Naive thymus-derived CD4-positive, alpha-beta T cell (primary cell): ENCODE results near the gene DOK6. TPM values are rescaled to one million over a fixed set of nuclear protein-coding genes. Genes with fewer than 3 reads are reported as not detected.

Source experiments
- ATAC-seq: fragments of 150-1000 bp; cut with Tn5 transposase; 2 replicates; pipeline ENCODE4 v1.10.0; 2021; ENCODE audit warnings: mild to moderate bottlenecking, moderate library complexity
- CTCF ChIA-PET: fragments of 350-600 bp; sonication (Branson Sonifier 250); formaldehyde crosslinking; loops from one replicate; lab custom pipeline; 2021; ENCODE audit warnings: antibody characterized with exemption; lab: Charles Lee
- POLR2A ChIA-PET: fragments of 350-600 bp; sonication (Branson Sonifier 250); formaldehyde crosslinking; loops from one replicate; lab custom pipeline; 2021; ENCODE audit warnings: antibody characterized with exemption, inconsistent platforms; lab: Charles Lee
- DNase-seq, 9 donors: peaks; one replicate each; pipeline versions ENCODE4 v3.0.0 to v3.0.0-alpha.2; 2020 to 2022; ENCODE audit warnings: mixed read lengths in 1 of 9
- H3K27ac ChIP-seq: one replicate; pipeline ENCODE4 v1.7.0; 2013; ENCODE audit warnings: mild to moderate bottlenecking, low read depth, low read length, moderate library complexity
- H3K27me3 ChIP-seq, 2 donors: one replicate each; pipeline ENCODE4 v1.7.0; 2013; ENCODE audit warnings: low read length in 2 of 2, mild to moderate bottlenecking in 2 of 2, moderate library complexity in 2 of 2; ENCODE audit not compliant: control insufficient read depth in 2 of 2, insufficient read depth in 2 of 2
- H3K36me3 ChIP-seq, 3 experiments: 1 replicate in 2 of 3; 2 replicates in 1 of 3; pipeline ENCODE4 v1.7.0; 2013; ENCODE audit warnings: low read length in 3 of 3, mild to moderate bottlenecking in 3 of 3, moderate library complexity in 1 of 3; ENCODE audit not compliant: insufficient read depth in 3 of 3, control insufficient read depth in 2 of 3
- H3K4me1 ChIP-seq, 2 donors: one replicate each; pipeline ENCODE4 v1.7.0; 2013; ENCODE audit warnings: low read length in 2 of 2, mild to moderate bottlenecking in 2 of 2, moderate library complexity in 1 of 2; ENCODE audit not compliant: control insufficient read depth in 2 of 2, insufficient read depth in 2 of 2
- H3K4me3 ChIP-seq: 2 replicates; pipeline ENCODE4 v1.7.0; 2013; ENCODE audit warnings: mild to moderate bottlenecking, low read length
- H3K9me3 ChIP-seq, 3 experiments: 1 replicate in 2 of 3; 2 replicates in 1 of 3; pipeline ENCODE4 v1.7.0; 2013; ENCODE audit warnings: low read length in 3 of 3; ENCODE audit not compliant: control insufficient read depth in 2 of 3
- H3K27ac Mint-ChIP-seq, 9 donors: one replicate each; pipeline ENCODE4 v1.8.0; 2020 to 2022; ENCODE audit warnings: mixed read lengths in 9 of 9, mild to moderate bottlenecking in 8 of 9, moderate library complexity in 5 of 9, inconsistent platforms in 2 of 9
- H3K27me3 Mint-ChIP-seq, 5 donors: one replicate each; pipeline ENCODE4 v1.8.0; 2021 to 2022; ENCODE audit warnings: mixed read lengths in 5 of 5, mild to moderate bottlenecking in 1 of 5
- H3K36me3 Mint-ChIP-seq, 5 donors: one replicate each; pipeline ENCODE4 v1.8.0; 2020 to 2022; ENCODE audit warnings: mixed read lengths in 5 of 5, mild to moderate bottlenecking in 3 of 5, inconsistent platforms in 1 of 5
- H3K4me1 Mint-ChIP-seq, 7 donors: one replicate each; pipeline ENCODE4 v1.8.0; 2020 to 2022; ENCODE audit warnings: mixed read lengths in 7 of 7, mild to moderate bottlenecking in 3 of 7, inconsistent platforms in 1 of 7
- H3K4me3 Mint-ChIP-seq, 10 donors: one replicate each; pipeline ENCODE4 v1.8.0; 2020 to 2022; ENCODE audit warnings: mild to moderate bottlenecking in 10 of 10, mixed read lengths in 10 of 10, moderate library complexity in 6 of 10, inconsistent platforms in 2 of 10
- H3K9me3 Mint-ChIP-seq, 11 donors: one replicate each; pipeline ENCODE4 v1.8.0; 2020 to 2022; ENCODE audit warnings: mixed read lengths in 11 of 11, mild to moderate bottlenecking in 4 of 11, inconsistent platforms in 1 of 11, moderate library complexity in 1 of 11
- intact Hi-C, 2 donors: fragments of 100-400 bp; cut with micrococcal nuclease; formaldehyde crosslinking; loops; one replicate each; pipeline ENCODE4 v1.15.1; 2023
- polyA plus RNA-seq, 2 donors: library from polyadenylated mRNA; unstranded; fragments of 300-500 nt; fragmentation: Illumina TruSeq; gene quantifications; one replicate each; pipeline ENCODE4 v1.2.3, GENCODE V29; 2021
- total RNA-seq, 6 experiments: library from RNA in 5 of 6; stranded (reverse) in 5 of 6; gene quantifications; 1 replicate in 5 of 6; 2 replicates in 1 of 6; pipeline ENCODE4 v1.2.3 and lab custom pipeline; 2021 to 2026

The DOK6 gene
- total and polyA plus RNA-seq, 7 experiments from 2014 or later, result 0.06 to 0.11 TPM; not detected in 5

DNA sequence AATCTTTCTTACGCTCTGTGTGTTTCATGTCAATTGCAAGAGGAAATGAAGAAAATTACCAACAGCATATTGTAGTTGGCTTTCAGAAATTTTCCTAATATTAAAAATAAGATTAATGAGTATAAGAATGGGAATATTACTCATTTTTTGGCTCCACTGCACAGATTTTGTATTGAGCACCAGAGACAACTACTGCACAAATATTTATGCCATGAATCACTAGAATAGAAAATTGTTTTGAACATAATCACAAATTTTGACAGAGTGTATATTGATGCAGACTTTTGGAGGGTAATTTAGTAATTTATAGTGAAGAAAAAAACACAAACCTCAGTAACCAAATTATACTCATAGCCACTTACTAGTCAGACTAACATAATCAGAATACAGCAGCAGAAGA is 118.3 kb downstream of the DOK6 start:
- no peaks in the 10 kb centered on the region for H3K27me3 ChIP-seq
- ChIA-PET CTCF (no interaction called here), POLR2A (no interaction called here)
- no peaks in the 10 kb centered on the region for H3K36me3 ChIP-seq
- H3K4me1 ChIP-seq, result no peaks in the 10 kb centered on the region
- peaks cover 0 to 4% (median 0%) of the 10 kb centered on the region in 7 donors for H3K4me1 Mint-ChIP-seq
- DNase-seq (no peak), ATAC-seq (no peak)
- no peaks in the 10 kb centered on the region for H3K9me3 ChIP-seq
- no peaks in the 10 kb centered on the region for H3K36me3 Mint-ChIP-seq
- H3K9me3 Mint-ChIP-seq, result no peaks in the 10 kb centered on the region
- H3K27ac ChIP-seq, result no peak overlapping the region
- intact Hi-C loops, result no loop called here
- H3K27me3 Mint-ChIP-seq, result peaks cover 0 to 22% (median 7%) of the 10 kb centered on the region in 5 donors
- no peak overlapping the region for H3K4me3 ChIP-seq
- no peak overlapping the region for H3K27ac Mint-ChIP-seq
- H3K4me3 Mint-ChIP-seq, result no peak overlapping the region

- H3K36me3 ChIP-seq, result no peaks in the 10 kb centered on the region
- Mint-ChIP-seq H3K4me1 (no peaks in the 10 kb centered on the region), H3K9me3 (no peaks in the 10 kb centered on the region), H3K27me3 (peaks cover 0 to 11% (median 5%) of the 10 kb centered on the region in 5 donors), H3K36me3 (no peaks in the 10 kb centered on the region), H3K27ac (no peak overlapping the region), H3K4me3 (no peak overlapping the region)
- no peak overlapping the region for H3K4me3 ChIP-seq
- no peaks in the 10 kb centered on the region for H3K27me3 ChIP-seq
- no peaks in the 10 kb centered on the region for H3K4me1 ChIP-seq
- no peaks in the 10 kb centered on the region for H3K9me3 ChIP-seq
- DNase-seq, result no peak
- H3K27ac ChIP-seq, result no peak overlapping the region
- ChIA-PET POLR2A (no interaction called here), CTCF (no interaction called here)
- no peak for ATAC-seq
- intact Hi-C loops, result loop anchor here in 1 of 2 donors (10.0 kb wide), 1 partner anchor 561 kb away; no protein-coding TSS in a partner anchor
Measured at GRCh38 chr18:69523582-69523981, 122.9 kb downstream of the DOK6 start.

GRCh38 chr18:69528435-69528834 is 127.7 kb downstream of the DOK6 start:
- Mint-ChIP-seq H3K9me3 (peaks cover 0 to 2% (median 0%) of the 10 kb centered on the region in 11 donors), H3K27ac (no peak overlapping the region), H3K4me1 (no peaks in the 10 kb centered on the region), H3K27me3 (peaks cover 0 to 5% (median 0%) of the 10 kb centered on the region in 5 donors), H3K4me3 (no peak overlapping the region), H3K36me3 (no peaks in the 10 kb centered on the region)
- Histone ChIP-seq H3K36me3 (no peaks in the 10 kb centered on the region), H3K27me3 (peaks cover 0 to 4% of the 10 kb centered on the region in 2 donors), H3K4me1 (no peaks in the 10 kb centered on the region), H3K9me3 (no peaks in the 10 kb centered on the region), H3K4me3 (no peak overlapping the region), H3K27ac (no peak overlapping the region)
- ChIA-PET POLR2A (no interaction called here), CTCF (no interaction called here)
- ATAC-seq, result no peak
- intact Hi-C loops, result loop anchor here in 1 of 2 donors (10.0 kb wide), 1 partner anchor 556 kb away; no protein-coding TSS in a partner anchor
- DNase-seq, result no peak

DNA sequence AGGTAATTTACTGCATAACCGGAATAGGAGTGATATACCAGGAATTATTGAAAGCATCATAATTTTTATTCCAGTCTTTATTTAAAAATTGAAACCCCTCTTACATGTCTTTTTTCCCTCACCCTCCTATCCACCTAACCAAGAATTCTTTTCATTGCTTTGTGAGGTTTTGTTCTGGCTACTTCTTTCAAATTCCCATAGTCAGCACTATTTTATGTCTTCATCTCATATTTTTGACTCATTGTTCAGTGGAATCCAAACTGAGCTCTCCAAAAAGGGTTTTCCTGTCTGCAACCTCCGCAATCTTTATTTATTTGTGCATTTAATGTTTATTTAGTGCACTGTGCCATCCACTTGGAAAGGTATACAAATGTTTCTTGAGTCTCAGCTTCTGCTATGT is 128.5 kb downstream of the DOK6 start:
- Histone ChIP-seq H3K4me1 (no peaks in the 10 kb centered on the region), H3K9me3 (no peaks in the 10 kb centered on the region), H3K36me3 (no peaks in the 10 kb centered on the region), H3K4me3 (no peak overlapping the region), H3K27me3 (peaks cover 0 to 4% of the 10 kb centered on the region in 2 donors), H3K27ac (no peak overlapping the region)
- H3K27me3 Mint-ChIP-seq, result peaks cover 0 to 5% (median 0%) of the 10 kb centered on the region in 5 donors
- intact Hi-C loops, result loop anchor here in 1 of 2 donors (10.0 kb wide), 1 partner anchor 556 kb away; no protein-coding TSS in a partner anchor
- no peaks in the 10 kb centered on the region for H3K4me1 Mint-ChIP-seq
- ChIA-PET POLR2A (no interaction called here), CTCF (interaction anchor here (1.2 kb wide), 1 partner anchor 14 kb away, joined by 3 read pairs; no protein-coding TSS in a partner anchor)
- H3K36me3 Mint-ChIP-seq, result no peaks in the 10 kb centered on the region
- DNase-seq, result no peak
- ATAC-seq, result no peak
- H3K4me3 Mint-ChIP-seq, result no peak overlapping the region
- peaks cover 0 to 2% (median 0%) of the 10 kb centered on the region in 11 donors for H3K9me3 Mint-ChIP-seq
- H3K27ac Mint-ChIP-seq, result no peak overlapping the region

GRCh38 chr18:69531973-69532372 is 131.3 kb downstream of the DOK6 start:
- DNase-seq (no peak), ATAC-seq (no peak)
- Histone ChIP-seq H3K9me3 (no peaks in the 10 kb centered on the region), H3K27ac (no peak overlapping the region), H3K36me3 (no peaks in the 10 kb centered on the region), H3K4me3 (no peak overlapping the region), H3K27me3 (peaks cover 0 to 4% of the 10 kb centered on the region in 2 donors), H3K4me1 (no peaks in the 10 kb centered on the region)
- H3K27ac Mint-ChIP-seq, result no peak overlapping the region
- peaks cover 0 to 2% (median 0%) of the 10 kb centered on the region in 11 donors for H3K9me3 Mint-ChIP-seq
- CTCF ChIA-PET, result no interaction called here
- peaks cover 0 to 8% (median 2%) of the 10 kb centered on the region in 5 donors for H3K27me3 Mint-ChIP-seq
- H3K36me3 Mint-ChIP-seq, result no peaks in the 10 kb centered on the region
- POLR2A ChIA-PET, result no interaction called here
- no peaks in the 10 kb centered on the region for H3K4me1 Mint-ChIP-seq
- no peak overlapping the region for H3K4me3 Mint-ChIP-seq
- intact Hi-C loops, result no loop called here

- H3K9me3 ChIP-seq, result no peaks in the 10 kb centered on the region
- H3K36me3 Mint-ChIP-seq, result no peaks in the 10 kb centered on the region
- POLR2A ChIA-PET, result no interaction called here
- ATAC-seq, result no peak
- no peaks in the 10 kb centered on the region for H3K27me3 ChIP-seq
- CTCF ChIA-PET, result no interaction called here
- H3K27ac Mint-ChIP-seq, result no peak overlapping the region
- no peaks in the 10 kb centered on the region for H3K9me3 Mint-ChIP-seq
- peaks cover 0 to 22% (median 11%) of the 10 kb centered on the region in 5 donors for H3K27me3 Mint-ChIP-seq
- H3K4me1 ChIP-seq, result no peaks in the 10 kb centered on the region
- no peak overlapping the region for H3K4me3 Mint-ChIP-seq
- no peaks in the 10 kb centered on the region for H3K4me1 Mint-ChIP-seq
- no peak for DNase-seq
- intact Hi-C loops, result no loop called here
- no peak overlapping the region for H3K27ac ChIP-seq
- no peak overlapping the region for H3K4me3 ChIP-seq
- H3K36me3 ChIP-seq, result no peaks in the 10 kb centered on the region
Measured at GRCh38 chr18:69537183-69537582, 136.5 kb downstream of the DOK6 start.

DNA sequence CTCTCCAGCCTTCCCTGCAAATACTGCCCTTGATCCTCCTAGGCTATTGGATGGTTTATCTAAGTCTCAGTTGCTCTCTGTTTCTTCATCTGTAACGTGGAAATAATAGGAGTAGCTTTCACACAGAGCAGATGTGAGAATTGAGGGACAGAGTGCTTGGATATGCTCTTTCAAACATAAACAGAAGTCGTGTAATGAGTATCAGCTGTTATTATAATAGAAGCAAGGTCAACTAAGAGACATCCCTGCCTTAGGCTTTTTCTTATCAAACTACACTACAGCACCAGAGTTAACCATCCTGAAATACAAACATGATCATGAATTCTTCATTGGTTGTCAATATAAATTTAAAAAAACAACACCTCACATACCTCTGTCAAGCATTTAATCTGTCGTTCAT is 138.2 kb downstream of the DOK6 start:
- ATAC-seq (no peak), DNase-seq (no peak)
- no peaks in the 10 kb centered on the region for H3K9me3 Mint-ChIP-seq
- H3K9me3 ChIP-seq, result no peaks in the 10 kb centered on the region
- H3K27ac ChIP-seq, result no peak overlapping the region
- peaks cover 0 to 22% (median 11%) of the 10 kb centered on the region in 5 donors for H3K27me3 Mint-ChIP-seq
- no peaks in the 10 kb centered on the region for H3K4me1 Mint-ChIP-seq
- H3K4me3 Mint-ChIP-seq, result no peak overlapping the region
- H3K4me1 ChIP-seq, result no peaks in the 10 kb centered on the region
- H3K36me3 Mint-ChIP-seq, result no peaks in the 10 kb centered on the region
- no peak overlapping the region for H3K4me3 ChIP-seq
- ChIA-PET POLR2A (no interaction called here), CTCF (no interaction called here)
- intact Hi-C loops, result no loop called here
- no peaks in the 10 kb centered on the region for H3K27me3 ChIP-seq
- no peaks in the 10 kb centered on the region for H3K36me3 ChIP-seq
- H3K27ac Mint-ChIP-seq, result no peak overlapping the region
